Superior temporal gyrus (tissue), 1 donor: ENCODE data around the gene SUDS3.
"Not testable (repeated sequence)": the region's sequence is repeated elsewhere in the genome, so short reads cannot be mapped to it uniquely, and the experiment has no call there.

ENCODE experiments used
- DNase-seq: peaks from one replicate; pipeline ENCODE4 v3.0.0-alpha.2; 2016; ENCODE audit errors: extremely low spot score

SUDS3 gene

GRCh38 chr12:118397708-118398440 is 21.5 kb downstream of the SUDS3 start:
- DNase-seq = no peak

- no peak for DNase-seq
These were observed 22.2 kb downstream of the SUDS3 start for GRCh38 chr12:118398524-118398923.

DNA sequence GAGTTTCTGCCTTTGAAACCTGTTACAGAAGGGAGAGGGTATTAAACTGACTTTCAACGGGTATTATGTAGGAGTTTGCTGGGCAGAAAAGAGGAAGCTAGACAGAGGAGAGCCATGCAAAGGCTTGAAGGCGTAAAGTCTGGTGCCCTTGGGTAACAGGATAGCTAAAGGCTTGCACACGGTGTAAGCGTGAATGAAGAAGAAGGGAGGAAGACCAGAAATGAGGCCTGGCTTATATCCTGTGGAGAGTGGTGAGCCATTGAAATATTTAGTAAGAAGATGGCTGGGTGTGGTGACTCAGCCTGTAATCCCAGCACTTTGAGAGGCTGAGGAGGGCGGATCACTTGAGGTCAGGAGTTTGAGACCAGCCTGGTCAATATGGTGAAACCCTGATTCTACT is 22.6 kb downstream of the SUDS3 start:
- no peak for DNase-seq

GRCh38 chr12:118402251-118402650 is 25.9 kb downstream of the SUDS3 start:
- DNase-seq = no peak

DNA sequence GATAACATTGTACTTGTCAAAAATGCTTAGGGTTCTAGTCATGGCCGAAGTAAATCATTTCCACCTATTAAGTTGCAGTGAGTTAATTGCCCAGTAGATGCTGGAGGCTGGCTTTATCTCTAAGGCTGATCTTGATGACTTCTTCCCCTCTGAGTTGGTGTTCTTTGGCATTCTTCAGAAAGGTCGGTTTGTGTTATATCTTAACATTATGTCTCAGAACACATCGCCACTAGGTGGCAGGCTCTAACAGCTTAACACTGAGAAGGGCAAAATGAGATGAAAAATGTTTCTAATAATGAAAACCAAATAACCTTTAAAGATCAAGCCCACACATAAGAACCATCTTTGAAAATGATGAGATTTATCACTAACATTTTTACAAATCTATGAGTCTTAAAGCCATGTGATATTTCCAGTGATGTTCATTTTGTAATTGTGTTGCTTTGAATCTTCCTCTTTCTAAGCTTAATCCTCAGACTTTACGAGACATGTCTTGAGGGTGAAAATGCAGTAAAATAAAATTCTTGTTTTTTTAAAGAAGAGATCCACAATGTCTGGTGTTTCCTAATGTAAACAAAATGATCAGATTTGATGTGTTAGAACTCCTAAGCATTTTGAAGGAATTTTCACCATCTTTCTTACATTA is 28.6 kb downstream of the SUDS3 start:
- peak; percentile 91 for DNase-seq

GRCh38 chr12:118408241-118408640 is 31.9 kb downstream of the SUDS3 start:
- DNase-seq = not testable (repeated sequence)

- no peak for DNase-seq
These were observed 33.5 kb downstream of the SUDS3 start for GRCh38 chr12:118409834-118410233.

DNA sequence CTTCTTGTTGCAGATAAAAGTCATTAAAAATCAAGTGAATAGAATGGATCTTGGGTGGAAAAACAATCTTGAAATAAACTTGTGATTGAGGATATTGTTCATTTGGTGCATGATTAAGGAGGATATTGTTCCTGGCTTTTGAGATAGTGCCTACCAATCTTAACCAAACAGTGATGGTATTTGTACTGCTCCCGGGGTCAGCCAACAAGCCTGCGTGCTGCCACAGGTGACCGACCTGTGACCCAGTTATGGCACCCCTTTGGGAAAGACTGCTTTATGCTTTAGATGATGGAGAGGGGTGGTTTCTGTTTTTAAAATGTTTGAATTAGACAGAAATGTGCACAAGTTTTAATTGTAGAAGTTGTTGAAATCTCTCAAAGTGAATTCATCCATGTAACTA is 41.6 kb downstream of the SUDS3 start:
- DNase-seq = no peak

- no peak for DNase-seq
These were observed 42.2 kb downstream of the SUDS3 start for GRCh38 chr12:118418385-118419057.

DNA sequence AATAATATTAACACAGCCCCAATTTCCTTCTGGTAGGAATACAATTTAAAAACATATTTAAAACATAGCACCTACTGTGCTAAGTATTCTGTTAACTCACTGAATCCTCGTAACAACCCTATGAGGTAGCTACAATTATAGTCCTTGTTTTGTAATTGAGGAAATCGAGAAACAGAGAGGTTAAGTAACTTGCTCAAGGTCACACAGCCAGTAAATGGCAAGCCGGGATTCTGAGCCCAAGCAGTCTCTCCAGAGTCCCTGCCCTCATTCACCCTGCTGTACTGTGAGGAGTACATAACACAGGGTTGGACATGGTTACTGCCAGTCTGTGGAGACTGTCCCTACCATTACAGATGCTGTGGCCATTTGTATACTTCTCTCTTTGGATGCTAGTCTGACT is 44.3 kb downstream of the SUDS3 start:
- DNase-seq = no peak

DNA sequence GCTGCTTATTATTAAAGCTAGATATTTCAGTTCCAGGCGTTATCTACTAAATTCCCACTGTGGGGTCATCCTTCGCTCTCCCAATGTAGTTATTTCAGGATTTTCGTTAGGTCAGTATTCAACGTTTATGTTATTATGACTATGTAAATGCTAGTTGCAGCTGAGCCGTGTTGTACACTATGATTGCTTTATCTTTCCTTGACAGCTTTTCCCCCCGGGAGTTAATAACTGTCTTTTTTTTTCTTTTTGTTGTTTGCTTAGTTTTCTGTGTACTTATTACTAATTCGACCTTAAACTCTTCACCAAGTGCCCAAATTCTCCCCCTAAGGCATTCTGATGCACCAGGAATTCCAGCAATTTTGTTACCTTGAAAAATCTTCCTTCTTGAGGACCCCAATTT is 48.5 kb downstream of the SUDS3 start:
- no peak for DNase-seq

- DNase-seq = no peak
These were observed 49.0 kb downstream of the SUDS3 start for GRCh38 chr12:118425364-118425763.

DNA sequence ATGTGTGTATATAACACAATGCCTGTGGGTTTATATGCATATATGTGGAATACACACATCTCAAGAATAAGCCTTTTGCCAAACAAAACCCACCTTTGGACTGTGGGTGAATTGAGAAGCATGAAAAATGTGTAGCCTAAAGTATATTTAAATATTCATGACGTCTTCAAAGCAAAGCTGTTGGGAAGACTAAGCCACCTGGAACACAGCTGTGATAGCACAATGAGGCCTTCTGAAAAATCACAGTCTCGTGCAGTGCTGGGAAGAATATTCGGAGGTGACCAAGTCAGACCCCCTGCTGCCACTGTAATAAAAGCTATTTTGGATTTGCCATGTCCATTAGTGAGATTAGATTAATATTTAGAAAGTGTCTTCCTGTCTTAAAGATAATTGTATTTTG is 51.5 kb downstream of the SUDS3 start:
- no peak for DNase-seq

DNA sequence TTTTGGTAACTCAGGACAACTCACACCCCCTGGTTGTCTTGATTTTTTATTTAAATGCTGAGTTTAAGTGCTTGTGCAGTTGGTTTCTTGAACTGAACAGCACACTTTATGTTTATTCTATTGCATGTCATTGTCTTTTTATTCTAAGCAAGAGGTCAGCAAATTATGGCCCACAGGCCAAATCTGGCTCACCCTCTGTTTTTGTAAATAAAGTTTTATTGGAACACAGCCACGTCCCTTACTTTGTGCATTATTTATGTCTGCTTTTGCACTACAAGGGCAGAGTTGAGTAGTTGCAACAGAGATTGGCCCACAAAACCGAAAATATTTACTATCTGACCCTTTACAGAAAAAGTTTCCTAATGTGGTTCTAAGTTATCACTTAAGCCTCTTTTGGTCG is 52.3 kb downstream of the SUDS3 start:
- DNase-seq = no peak

- DNase-seq = no peak
These were observed 53.5 kb downstream of the SUDS3 start for GRCh38 chr12:118429688-118430383.

DNA sequence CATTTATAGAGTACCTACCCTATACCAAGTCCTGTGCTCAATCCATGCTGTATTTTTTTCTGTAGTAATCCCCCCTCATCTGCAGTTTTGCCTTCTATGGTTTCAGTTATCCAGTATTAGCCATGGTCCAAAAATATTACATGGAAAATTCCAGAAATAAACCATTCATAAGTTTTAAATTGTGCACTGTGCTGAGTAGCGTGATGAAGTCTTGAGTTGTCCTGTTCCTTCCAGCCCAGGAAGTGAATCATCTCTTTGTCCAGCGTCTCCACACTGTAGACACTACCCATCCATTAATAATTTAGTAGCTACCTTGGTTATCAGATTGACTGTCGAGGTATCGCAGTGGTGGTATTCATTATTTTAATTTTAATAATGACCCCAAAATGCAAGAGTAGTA is 54.2 kb downstream of the SUDS3 start:
- no peak for DNase-seq

DNA sequence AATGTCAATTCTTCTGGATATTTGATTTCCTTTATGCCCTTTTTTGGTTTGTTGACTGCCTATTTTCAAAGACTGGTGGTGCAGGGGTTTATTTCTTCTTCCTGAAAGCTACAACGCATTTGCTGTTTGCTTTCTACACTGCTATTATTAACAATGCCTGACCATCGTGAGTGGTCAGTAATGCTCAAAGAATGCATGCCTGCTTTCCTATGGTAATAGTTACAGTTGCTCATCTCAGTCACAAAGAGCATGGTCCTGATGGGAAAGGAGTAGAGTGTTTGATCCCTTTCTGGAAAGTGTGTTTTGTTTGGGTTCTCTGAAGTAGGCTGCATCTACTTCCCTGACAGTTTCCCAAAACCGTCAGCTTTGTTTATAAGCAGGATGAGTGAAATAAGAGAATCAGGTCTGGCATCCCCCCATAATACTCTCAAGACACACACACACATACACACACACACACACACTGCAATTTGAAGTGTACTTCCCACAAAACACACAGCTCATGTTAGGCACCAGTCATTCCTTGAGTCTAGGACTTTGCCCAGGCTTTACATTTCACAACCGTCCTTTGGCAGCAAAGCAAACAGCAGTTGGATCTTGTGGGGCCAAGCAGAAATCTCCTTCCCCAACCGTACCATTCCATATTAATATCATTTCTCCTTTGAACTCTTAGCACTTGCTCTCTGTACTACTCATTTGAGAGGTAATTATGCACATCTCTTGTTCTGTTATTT is 56.6 kb downstream of the SUDS3 start:
- DNase-seq = no peak

DNA sequence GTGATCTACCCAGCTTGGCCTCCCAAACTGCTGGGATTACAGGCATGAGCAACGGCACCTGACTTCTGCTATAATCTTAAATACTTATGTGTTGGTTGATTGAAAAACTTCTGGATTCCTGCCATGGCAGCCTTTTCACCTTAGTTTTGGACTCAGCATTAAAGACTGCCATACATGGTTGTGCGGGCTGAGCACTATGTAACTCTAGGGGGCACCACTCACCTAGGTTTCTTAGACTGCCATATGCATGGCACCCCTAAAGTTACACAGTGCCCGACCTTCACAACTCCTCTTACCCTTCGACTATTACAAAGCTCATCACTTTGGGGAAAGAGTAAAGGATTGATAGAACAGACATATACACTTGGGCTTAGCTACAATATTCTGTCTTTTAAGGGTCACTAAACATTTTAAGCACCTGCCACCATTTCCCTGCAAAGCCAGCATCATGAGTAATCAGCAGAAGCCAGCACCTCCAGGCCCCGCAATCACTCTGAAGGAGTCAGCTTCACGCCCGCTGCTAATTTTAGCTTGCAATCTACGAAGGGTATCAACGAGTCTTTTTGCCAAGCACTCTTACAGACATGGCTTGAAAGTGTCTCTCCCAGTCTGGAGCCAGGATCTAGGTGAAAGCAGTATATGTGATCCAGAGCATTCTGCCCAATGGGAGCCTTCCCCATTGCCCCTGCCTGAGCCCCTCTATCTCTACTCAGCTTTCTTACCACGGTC is 59.8 kb downstream of the SUDS3 start:
- DNase-seq = peak; percentile 26

DNA sequence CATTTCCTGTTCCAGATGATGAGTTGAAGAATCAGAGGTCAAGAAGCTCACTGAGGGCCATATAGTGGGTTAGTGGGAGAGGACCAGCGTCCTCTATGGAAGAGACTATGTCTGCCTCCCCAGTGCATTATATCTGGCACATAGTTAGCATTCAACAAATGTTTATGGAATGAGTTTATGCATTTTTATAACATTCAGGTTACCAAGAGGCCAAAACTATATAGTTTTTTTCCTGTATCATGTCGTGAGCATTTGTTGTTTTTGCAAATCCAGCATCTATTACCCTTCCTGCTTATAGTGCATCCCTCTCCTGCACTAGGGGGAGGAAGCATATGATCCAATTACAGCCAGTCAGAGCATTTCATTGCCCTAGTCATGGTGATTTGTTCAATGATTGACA is 60.6 kb downstream of the SUDS3 start:
- no peak for DNase-seq

DNA sequence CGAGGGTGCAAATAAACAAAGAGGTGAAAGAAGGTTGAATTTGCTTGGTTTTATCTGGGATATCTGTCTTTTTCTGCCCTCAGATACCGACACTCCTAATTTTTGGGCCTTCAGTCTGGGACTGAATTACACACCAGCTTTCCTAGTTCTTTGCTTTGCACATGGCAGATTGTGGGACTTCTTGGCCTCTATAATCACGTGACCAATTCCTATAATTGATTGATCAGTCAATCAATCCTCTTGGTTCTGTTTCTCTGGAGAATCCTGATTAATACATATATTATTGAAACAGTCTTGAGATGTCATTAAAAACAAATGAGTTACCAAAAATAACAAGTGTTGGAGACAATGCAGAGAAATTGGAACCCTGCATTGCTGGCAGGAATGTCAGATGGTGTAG is 62.7 kb downstream of the SUDS3 start:
- DNase-seq = no peak

- no peak for DNase-seq
These were observed 69.9 kb downstream of the SUDS3 start for GRCh38 chr12:118446247-118446646.
